LHCN-M2 (cell line): ENCODE data around the gene PRICKLE1. TPM values are rescaled to one million over a fixed set of nuclear protein-coding genes. Genes with fewer than 3 reads are reported as not detected.

Experiments used
- DNase-seq: peaks from one replicate; pipeline ENCODE4 v3.0.0-alpha.2; 2012; ENCODE audit warnings: low read depth
- polyA plus RNA-seq: library from polyadenylated mRNA; unstranded; fragments of >200 nt; gene quantifications from one replicate; pipeline ENCODE4 v1.2.1, GENCODE V29; 2012; ENCODE audit warnings: missing spikeins
- total RNA-seq: library from RNA; depleted of rRNA; stranded (reverse); fragments of >200 nt; gene quantifications from 2 replicates; pipeline ENCODE4 v1.2.3, GENCODE V29; 2014; rRNA removed

PRICKLE1 gene
- 1.1 and 2.8 TPM in 2 replicates for total RNA-seq
- polyA plus RNA-seq = 5.9 TPM

DNA sequence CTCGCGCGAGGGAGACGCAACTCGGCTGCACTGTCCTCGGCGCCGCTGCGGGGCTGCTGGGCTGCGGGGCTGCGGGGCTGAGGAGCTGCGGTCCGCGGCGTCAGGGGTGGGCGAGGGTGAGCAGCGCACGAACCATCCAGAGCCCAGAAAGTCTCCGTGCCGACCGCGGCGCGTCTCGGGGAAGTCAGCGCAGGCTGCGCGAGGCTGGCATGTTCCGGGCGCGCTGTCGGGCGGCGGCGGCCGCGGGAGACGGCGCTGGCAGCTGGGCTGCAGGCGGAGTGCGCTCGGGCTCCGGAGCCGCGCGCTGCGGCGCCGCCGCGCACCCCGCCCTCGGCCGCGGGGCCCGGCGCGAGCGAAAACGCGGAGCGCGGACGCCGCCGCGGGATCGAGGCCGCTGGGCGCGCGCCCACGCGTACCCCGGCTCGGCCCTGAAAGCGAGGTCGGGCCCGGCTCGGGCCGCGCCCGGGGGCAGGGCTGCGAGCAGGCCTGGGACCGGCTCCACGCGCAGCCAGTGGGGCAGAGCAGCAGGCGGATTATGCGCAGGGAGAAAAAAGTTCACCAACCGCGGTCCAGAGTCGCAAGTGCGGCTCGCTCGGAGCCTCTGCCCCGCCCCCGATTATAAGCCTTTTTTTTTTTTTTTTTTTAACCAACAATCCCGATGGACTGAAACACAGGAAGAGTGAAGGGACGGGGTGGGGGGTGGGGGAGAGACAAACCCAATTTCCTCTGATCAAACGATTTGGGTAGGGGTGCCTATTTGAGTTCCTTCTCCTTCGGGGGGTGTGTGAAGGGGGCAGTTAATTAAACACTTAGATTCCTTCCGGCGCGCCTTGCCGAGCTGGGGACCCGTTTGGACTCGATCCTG is at the start of gene PRICKLE1:
PRICKLE1 (minus strand) TSS at position 282 of the 865 bp plus-strand sequence. CDS start 117,230 bp downstream, outside the sequence.
- DNase-seq = peak; percentile 48

DNA sequence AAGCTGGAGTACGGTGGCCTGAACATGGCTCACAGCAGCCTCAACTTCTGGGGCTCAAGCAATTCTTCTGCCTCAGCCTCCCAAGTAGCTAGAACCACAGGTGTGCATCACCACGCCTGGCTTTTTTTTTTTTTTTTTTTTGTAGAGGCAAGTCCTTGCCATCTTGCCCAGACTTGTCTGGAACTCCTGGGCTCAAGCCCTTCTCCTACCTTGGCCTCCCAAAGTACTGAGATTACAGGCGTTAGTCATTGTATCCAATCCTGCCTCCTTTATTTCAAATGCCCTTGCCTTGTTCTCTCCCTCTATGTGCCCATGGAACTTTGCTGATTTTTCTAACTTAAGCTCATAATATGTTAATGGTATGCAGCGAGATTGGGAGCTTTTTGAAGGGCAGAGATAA is 49.2 kb upstream of the PRICKLE1 start:
- no peak for DNase-seq

DNA sequence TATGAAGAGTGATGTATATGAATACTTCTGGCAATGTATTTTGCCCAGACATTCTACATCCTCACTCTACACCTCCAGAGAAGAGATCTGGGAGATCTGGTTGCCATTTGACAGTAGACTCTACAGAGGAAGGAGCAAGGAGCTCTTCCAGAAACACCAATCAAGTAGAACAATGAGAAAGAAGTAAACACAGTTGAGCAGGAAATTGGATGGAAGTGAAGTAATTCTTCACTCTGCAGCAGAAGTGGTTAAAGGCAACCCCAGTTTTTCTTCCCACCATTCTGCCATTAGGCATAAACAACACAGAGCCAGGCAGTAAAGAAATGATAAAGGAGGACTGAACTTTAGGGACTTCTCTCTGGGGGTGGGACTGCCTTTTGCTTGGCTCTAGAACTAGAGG is 48.5 kb upstream of the PRICKLE1 start:
- DNase-seq = no peak

DNA sequence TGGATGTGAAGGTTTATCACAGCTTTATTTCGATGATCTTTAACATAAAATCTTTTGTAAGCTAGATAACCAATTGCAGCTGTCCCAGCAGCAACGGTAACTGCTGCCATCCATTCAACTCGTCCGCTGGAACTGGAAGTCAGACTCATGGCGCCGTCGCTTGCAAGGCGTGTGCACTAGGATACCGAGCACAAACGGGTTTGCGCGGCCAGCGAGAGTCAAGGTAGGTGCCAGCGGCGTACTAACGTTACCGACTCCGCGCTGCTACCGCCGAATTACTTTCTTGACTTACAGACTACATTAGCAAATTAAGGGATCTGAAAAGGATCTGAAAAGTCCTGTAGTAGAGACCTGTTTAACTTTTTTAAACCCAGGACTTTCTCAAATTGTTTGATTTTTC is 47.4 kb upstream of the PRICKLE1 start:
- no peak for DNase-seq

DNA sequence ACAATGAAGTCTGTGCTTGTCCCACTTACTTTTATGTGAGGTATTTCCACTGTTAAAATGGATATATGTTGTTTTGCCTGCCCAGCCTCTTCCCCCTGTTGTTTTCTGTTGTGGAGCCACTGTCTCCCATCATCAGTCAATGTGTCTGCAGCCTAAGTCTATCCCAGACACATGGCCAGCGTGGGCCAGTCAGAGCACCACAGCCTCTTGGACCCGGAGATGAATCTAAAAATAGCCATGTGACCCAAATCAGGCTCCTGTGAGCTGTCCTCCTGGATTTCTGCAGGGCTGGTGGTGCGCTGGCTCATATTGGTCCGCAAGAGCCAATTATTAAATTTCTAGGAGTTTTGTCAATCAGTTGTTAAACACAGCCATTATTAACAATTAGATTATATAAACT is 44.0 kb upstream of the PRICKLE1 start:
- DNase-seq = no peak

DNA sequence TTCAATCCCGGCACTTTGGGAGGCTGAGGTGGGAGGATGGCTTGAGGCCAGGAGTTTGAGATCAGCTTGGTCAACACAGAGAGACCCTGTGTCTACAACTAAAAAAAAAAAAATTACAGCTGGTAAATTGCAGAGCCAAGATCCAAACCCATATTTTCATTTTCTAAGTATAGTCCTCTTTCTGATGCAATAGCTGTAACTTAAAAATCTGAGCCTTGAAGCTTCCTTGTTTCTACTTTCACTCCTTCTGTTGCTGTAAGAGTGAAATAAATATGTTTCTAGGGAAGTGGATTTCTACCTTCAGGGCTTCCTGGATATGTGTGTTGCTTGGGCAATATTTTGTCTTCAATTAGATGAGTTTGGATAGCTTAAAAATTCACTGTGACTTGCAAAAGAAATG is 42.0 kb upstream of the PRICKLE1 start:
- no peak for DNase-seq

DNA sequence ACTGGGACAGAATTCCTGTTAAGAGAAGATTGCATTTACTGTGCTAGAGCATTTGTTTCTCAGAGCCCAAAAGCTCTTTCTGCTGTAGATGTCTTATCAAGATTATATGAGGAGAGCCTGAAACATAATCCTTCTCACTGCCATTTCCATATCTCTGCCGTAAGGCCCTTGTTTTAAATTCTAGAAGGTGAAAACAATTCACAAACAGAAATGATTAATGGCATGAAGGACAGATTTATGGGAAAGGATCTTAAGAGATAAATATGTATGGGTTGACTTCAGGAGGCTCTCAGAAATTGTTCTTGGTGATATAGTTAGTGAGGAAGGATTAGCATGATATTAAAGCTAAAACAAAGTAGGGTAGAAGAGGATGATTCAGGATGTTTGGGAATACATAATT is 40.8 kb upstream of the PRICKLE1 start:
- no peak for DNase-seq

DNA sequence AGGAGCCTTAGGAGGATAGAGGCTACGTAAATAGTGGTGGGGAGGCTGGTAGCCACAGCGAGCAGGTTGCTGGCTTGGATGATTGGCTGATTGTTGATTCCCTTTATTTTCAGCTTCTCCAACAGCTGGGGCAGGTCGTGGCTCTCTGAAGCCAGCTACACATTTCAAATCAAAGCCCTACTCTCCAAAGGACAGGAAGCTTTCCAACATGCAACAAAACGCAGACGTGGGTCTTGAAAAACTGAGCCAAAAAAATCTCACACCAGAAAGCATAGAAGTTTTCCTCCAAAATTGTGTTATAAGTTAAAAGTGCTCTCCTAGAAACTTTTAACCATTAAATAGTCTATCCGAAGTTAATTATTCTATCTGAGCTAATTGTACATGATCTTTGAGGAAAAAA is 37.6 kb upstream of the PRICKLE1 start:
- no peak for DNase-seq

DNA sequence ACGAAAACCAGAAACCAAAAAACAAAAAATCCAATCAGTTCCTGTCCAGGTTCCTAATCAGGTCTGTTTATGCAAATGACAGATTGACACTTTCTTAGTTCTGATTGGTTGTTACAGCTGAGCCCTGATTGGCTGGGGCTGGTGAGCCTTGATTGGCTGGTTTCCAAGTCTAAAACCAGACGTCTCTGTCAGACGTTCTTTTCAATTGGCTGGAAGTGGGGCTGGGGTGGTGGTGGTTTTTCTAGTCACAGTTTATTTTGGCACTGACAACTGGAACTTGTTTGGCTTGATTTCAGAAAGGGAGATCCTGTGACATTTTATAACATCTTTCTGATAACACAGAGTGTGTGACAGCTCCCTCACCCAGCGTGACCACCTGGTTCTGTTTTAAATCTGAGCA is 36.1 kb upstream of the PRICKLE1 start:
- DNase-seq = peak; percentile 1

DNA sequence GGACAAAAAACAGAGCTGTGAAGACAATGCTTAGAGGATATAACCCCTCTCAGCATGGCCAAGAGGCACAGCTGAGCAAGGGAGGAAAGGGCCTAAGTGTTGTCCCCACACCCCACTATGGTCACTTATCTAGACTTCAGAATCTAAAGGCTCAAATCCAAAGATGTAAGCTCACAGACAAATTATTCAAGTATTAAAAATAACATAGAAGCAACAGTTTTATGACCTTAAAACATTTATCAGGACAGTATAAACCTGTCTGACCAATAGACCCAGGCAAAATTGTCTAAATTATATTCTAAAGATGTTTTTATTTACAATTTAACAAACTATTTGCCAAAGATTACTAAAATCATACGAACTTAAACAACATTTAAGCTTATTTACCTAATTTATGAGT is 28.1 kb upstream of the PRICKLE1 start:
- peak; percentile 17 for DNase-seq

DNA sequence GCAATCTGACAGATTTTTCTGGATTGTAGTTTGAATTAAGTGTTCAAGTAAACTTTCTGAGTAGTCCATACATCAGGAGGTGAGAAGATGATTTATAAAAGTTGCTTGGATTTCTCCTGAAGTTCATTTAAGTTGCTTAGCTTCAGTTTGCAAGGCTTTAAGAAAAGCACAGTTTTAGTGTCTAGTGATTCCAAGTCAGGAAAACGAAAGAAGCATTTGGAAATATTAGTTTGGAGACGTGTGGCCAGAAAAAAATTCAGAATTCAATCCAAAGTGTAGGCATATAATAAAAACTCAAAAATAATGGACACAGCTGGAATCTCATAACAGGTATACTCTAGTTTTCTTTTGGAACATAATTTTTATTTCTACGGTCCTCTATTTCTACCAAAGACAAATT is 25.5 kb upstream of the PRICKLE1 start:
- DNase-seq = no peak

DNA sequence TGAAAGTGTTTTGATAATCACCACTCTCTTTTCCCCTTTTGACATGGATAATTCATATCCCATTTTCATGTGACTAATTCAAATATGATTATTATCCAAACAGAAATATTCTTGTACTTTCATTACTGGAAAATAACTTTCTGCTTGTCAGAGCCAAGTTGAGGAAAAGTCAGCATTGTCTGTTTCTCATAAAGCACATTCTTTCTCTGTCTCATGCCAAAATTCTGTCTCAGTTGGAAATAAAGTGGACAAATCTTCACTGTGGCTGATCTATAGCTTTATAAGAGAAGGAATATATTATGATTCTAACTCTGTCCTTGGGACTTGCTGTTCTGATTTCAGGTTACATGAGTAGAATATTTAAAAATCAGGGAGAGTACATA is 22.7 kb upstream of the PRICKLE1 start:
- no peak for DNase-seq

DNA sequence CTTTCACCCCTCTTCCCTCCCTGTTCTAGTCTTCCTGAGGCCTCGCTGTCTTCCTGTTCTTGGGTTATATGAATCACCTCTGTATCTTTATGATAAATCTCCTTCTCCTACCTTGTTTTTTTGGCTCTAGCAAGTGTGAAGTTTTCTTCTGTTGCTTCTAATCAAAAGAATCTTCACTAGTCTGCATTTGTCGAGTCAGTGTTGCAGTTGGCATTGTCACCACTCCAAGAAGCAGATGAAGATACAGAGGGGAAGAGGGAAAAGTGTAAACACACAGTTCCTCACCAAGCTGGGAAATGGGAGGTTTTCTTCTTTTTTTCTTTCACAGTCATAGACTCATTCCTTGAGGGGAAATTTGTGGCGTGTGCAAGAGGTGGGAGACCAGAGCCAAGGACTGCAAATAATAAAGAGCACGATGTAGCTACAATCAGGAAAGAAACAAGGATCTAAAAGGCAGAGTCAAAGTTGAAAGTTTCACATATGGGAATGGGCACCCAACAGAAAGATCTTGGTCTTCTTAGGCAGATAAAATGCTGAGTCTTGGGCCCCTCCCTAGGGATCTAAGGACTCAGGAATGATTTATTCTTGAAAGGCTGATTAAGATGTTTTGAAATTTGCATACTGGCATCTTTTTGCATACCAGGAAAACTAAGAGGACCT is 22.2 kb upstream of the PRICKLE1 start:
- DNase-seq = no peak

DNA sequence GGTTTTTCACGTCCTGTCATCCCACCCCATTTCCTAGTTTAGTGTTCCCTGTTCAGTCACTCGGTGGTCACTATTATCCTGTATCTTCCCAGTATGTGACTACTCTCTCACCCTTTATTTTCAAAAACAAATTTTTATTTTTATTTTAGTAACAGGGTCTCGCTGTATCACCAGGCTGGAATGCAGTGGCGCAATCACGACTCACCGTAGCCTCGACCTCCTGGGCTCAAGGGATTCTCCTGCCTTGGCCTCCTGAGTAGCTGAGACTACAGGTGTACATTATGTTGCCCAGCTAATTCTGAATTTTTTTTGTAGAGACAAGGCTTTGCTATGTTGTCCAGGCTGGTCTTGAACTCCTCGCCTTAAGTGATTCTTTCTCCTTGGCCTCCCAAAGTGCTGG is 20.1 kb upstream of the PRICKLE1 start:
- peak; percentile 23 for DNase-seq

DNA sequence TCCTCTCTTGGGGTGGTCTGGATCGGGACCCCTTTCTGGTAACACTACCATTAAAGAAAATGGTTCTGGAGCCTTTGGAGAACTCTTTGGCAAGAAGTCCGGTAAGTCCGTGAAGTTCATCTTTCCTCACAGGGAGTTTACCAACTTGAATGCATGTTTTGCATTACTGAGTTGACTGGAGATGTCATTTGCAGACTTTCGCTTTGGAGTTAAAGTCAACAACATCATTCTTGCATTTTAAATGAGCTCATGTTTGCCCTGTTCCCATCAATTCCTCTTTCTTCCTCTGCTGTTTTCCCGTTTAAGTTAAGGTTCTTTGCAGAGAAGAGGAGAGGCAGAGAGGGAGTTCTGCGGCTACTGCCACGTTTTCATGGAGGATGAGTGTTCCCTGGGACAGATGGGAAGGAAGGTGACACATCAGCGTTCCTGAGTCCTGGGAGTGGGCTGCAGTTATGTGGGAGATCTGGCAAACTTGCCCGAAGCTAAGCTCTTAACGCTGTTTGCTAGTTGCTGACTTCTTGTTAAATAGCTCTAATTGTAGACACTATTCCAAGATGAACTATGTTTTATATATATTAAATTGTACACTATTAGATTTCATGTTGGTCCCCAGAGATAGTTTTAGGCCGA is 18.8 kb upstream of the PRICKLE1 start:
- DNase-seq = no peak

DNA sequence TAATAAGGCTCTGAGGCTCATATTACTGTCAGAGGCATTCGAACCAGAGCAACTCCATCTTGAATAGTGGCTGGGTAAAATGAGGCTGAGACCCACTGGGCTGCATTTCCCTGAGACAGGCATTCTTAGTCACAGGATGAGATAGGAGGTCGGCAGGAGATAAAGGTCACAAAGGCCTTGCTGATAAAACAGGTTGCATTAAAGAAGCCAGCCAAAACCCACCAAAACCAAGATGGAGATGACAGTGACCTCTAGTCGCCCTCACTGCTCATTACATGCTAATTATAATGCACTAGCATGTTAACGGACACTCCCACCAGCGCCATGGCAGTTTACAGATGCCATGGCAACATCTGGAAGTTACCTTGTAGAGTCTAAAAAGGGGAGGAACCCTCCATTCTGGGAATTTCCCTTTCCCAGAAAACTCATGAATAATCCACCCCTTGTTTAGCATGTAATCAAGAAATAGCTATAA is 18.1 kb upstream of the PRICKLE1 start:
- no peak for DNase-seq

DNA sequence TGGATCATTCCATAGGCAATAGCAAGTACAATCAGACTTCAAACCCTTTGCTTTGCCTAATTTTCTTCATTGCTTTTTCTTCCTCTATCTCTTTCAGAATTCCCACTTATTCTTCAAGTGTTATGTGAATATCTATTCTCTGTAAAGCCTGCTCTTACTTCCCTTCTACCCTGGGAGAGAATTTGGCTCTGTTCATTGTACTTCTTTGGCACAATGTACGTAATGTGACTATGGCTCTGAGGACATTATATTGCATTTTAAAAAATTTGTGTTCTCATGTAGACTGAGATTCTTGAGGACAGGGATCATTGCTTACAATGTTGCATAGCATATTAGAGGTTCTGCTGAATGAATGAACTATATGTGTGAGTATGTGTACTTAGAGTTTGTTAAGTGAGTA is 16.9 kb upstream of the PRICKLE1 start:
- no peak for DNase-seq

DNA sequence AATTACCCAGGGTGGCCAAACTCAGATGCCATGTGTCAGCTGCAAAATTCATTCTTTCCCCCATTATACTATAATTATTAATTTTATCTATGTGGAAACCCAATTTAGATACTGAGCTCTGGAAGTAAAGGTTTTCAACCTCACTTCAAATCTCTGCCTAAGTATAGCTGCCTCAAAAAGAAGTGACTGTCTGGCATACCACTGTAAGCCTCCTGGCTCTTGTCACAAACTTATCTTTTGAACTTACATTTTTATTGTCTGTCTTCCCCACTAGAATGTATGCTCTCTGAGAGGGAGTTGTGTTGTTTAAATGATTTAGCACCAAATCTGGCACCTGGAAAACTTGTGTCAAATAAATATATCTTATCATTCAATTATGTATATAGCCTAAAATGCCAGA is 16.1 kb upstream of the PRICKLE1 start:
- DNase-seq = no peak

DNA sequence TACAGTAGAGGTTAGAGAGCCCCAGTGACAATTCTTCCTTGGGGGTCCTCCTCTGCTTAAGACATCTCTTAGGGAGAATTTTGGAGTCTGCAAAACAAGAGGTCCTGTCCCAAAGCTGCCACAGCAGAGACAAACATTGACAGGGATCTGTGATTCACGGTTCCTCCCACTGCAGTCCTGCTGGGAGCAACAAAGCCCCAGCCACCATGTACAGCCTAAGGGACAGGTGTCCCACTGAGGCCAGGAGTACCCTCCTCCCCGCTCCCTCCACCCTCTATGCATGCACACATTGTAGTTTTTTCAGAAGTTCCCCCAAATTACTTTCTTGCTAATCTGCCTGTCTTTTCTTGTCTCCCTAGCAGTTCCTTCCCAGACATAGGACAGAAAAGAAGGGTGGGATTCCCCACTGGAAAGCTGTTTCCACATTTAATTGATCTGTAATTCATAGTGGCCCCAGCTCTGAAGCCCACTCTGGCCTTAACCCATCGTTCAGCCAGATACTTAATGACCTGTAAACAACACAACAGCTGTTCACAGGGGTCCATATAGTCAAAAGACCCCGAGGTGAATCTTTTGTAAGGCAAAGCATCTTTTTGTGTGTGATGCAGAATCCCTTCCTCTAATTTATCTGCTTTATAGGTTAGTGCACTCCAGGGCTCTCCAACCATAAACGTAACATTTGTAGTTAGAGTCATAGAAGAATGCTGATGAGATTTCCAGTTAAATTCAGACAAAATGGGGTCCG is 13.9 kb upstream of the PRICKLE1 start:
- DNase-seq = no peak

DNA sequence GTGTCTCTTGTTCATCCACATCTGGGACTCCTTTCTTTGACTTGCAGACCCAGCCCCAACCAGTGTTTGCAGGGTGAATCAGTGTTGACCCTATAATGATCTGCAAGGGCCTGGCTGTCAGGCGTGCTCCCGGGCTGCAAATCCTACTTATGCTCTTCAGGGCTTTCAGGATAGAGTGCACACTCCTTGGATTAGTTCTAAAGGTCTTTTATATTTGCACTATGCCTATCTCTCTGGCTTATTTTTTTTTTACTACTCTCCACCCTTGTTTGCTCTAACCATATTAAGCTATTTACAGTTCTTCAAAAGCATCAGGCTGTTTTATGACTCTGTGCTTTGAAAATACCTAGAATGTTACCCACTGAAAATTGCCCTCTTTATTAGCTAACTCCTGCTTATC is 4.3 kb upstream of the PRICKLE1 start:
- DNase-seq = no peak

DNA sequence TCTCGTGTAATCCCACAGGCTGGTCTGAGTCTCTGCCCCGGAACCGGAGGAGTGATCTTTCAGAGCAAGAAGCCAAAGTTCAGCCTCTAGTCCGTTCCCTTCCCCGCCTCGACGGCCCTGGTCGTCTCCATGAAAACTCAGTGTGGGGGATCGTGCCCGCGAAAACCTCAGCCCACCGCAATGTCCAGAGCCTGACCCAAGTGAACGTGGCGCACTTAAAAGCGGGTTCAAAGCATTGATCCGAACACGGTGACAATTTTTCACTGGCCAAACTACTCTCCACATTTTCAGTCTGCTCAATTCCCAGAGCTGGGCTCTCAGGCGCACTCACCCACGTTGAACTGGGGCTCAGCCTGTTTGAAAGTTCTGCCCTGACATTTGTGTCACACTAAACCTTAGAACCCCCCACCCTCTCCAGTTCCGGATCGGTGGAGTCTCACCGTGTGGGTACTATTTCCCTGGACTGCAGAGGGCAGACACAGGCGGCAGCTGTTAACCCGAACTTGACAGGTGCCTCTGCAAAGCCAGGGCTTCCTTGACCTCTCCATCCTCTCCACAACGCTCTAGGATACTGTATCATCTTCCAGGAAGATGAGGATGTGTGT is 886 bp upstream of the PRICKLE1 start:
- peak; percentile 42 for DNase-seq
